ENCODE results near the gene AK8. TPM values are rescaled to one million over a fixed set of nuclear protein-coding genes. Genes with fewer than 3 reads are reported as not detected.
A peak's percentile ranks its signal among the peaks of the same experiment; 100 is the strongest.

AK8 gene
- total RNA-seq, 1 donor from 2014 or later = not detected

GRCh38 chr9:132901858-132902831 is 24.1 kb upstream of the AK8 start:
- Mint-ChIP-seq H3K4me1 (ENCODE audit: low read depth) (peaks cover 8% of the 10 kb centered on the region), H3K27ac (no peak overlapping the region), H3K9me3 (no peaks in the 10 kb centered on the region), H3K36me3 (ENCODE audit: low read depth) (peaks cover 19% of the 10 kb centered on the region), H3K27me3 (ENCODE audit: insufficient read depth) (no peaks in the 10 kb centered on the region), H3K4me3 (no peak overlapping the region)
- DNase-seq (ENCODE audit: low spot score) = peak; percentile 72
- intact Hi-C loops (cut with micrococcal nuclease) = loop anchor here (1.0 to 5.0 kb wide), 6 partner anchors 24 to 491 kb away; partner anchors contain the start of genes AK8, SPACA9 and TSC1

GRCh38 chr9:132898051-132898450 is 20.0 kb upstream of the AK8 start:
- no peak for DNase-seq (ENCODE audit: low spot score)
- no peaks in the 10 kb centered on the region for H3K27me3 Mint-ChIP-seq (ENCODE audit: insufficient read depth)
- no peak overlapping the region for H3K27ac Mint-ChIP-seq
- peaks cover 28% of the 10 kb centered on the region for H3K36me3 Mint-ChIP-seq (ENCODE audit: low read depth)
- H3K9me3 Mint-ChIP-seq = no peaks in the 10 kb centered on the region
- H3K4me1 Mint-ChIP-seq (ENCODE audit: low read depth) = peaks cover 8% of the 10 kb centered on the region
- H3K4me3 Mint-ChIP-seq = no peak overlapping the region
- intact Hi-C loops (cut with micrococcal nuclease) = no loop called here

- Mint-ChIP-seq H3K36me3 (ENCODE audit: low read depth) (peaks cover 29% of the 10 kb centered on the region), H3K27ac (no peak overlapping the region), H3K4me1 (ENCODE audit: low read depth) (peaks cover 8% of the 10 kb centered on the region), H3K4me3 (no peak overlapping the region), H3K27me3 (ENCODE audit: insufficient read depth) (no peaks in the 10 kb centered on the region), H3K9me3 (no peaks in the 10 kb centered on the region)
- DNase-seq (ENCODE audit: low spot score) = no peak
- intact Hi-C loops (cut with micrococcal nuclease) = no loop called here
Observed at GRCh38 chr9:132896906-132897305, 18.8 kb upstream of the AK8 start.

GRCh38 chr9:132896264-132896663 is 18.2 kb upstream of the AK8 start:
- Mint-ChIP-seq H3K4me3 (no peak overlapping the region), H3K4me1 (ENCODE audit: low read depth) (peaks cover 3% of the 10 kb centered on the region), H3K27me3 (ENCODE audit: insufficient read depth) (no peaks in the 10 kb centered on the region), H3K36me3 (ENCODE audit: low read depth) (peaks cover 29% of the 10 kb centered on the region), H3K27ac (no peak overlapping the region), H3K9me3 (no peaks in the 10 kb centered on the region)
- intact Hi-C loops (cut with micrococcal nuclease) = no loop called here
- no peak for DNase-seq (ENCODE audit: low spot score)

GRCh38 chr9:132894862-132895835 is 17.1 kb upstream of the AK8 start:
- DNase-seq (ENCODE audit: low spot score) = no peak
- Mint-ChIP-seq H3K9me3 (no peaks in the 10 kb centered on the region), H3K36me3 (ENCODE audit: low read depth) (peaks cover 25% of the 10 kb centered on the region), H3K4me1 (ENCODE audit: low read depth) (no peaks in the 10 kb centered on the region), H3K27me3 (ENCODE audit: insufficient read depth) (no peaks in the 10 kb centered on the region), H3K4me3 (no peak overlapping the region), H3K27ac (no peak overlapping the region)
- intact Hi-C loops (cut with micrococcal nuclease) = no loop called here

GRCh38 chr9:132894346-132894745 is 16.3 kb upstream of the AK8 start:
- no peaks in the 10 kb centered on the region for H3K27me3 Mint-ChIP-seq (ENCODE audit: insufficient read depth)
- H3K4me3 Mint-ChIP-seq = no peak overlapping the region
- H3K4me1 Mint-ChIP-seq (ENCODE audit: low read depth) = no peaks in the 10 kb centered on the region
- no peak for DNase-seq (ENCODE audit: low spot score)
- intact Hi-C loops (cut with micrococcal nuclease) = no loop called here
- no peaks in the 10 kb centered on the region for H3K9me3 Mint-ChIP-seq
- H3K36me3 Mint-ChIP-seq (ENCODE audit: low read depth) = peaks cover 24% of the 10 kb centered on the region
- no peak overlapping the region for H3K27ac Mint-ChIP-seq

- Mint-ChIP-seq H3K27ac (no peak overlapping the region), H3K4me1 (ENCODE audit: low read depth) (no peaks in the 10 kb centered on the region), H3K27me3 (ENCODE audit: insufficient read depth) (no peaks in the 10 kb centered on the region), H3K36me3 (ENCODE audit: low read depth) (peaks cover 18% of the 10 kb centered on the region), H3K4me3 (no peak overlapping the region), H3K9me3 (no peaks in the 10 kb centered on the region)
- intact Hi-C loops (cut with micrococcal nuclease) = no loop called here
- DNase-seq (ENCODE audit: low spot score) = no peak
Observed at GRCh38 chr9:132892400-132892799, 14.3 kb upstream of the AK8 start.

GRCh38 chr9:132888151-132888550 is 10.1 kb upstream of the AK8 start:
- Mint-ChIP-seq H3K4me1 (ENCODE audit: low read depth) (peaks cover 3% of the 10 kb centered on the region), H3K4me3 (no peak overlapping the region), H3K9me3 (no peaks in the 10 kb centered on the region), H3K27ac (no peak overlapping the region), H3K27me3 (ENCODE audit: insufficient read depth) (no peaks in the 10 kb centered on the region), H3K36me3 (ENCODE audit: low read depth) (peaks cover 2% of the 10 kb centered on the region)
- intact Hi-C loops (cut with micrococcal nuclease) = no loop called here
- DNase-seq (ENCODE audit: low spot score) = no peak

DNA sequence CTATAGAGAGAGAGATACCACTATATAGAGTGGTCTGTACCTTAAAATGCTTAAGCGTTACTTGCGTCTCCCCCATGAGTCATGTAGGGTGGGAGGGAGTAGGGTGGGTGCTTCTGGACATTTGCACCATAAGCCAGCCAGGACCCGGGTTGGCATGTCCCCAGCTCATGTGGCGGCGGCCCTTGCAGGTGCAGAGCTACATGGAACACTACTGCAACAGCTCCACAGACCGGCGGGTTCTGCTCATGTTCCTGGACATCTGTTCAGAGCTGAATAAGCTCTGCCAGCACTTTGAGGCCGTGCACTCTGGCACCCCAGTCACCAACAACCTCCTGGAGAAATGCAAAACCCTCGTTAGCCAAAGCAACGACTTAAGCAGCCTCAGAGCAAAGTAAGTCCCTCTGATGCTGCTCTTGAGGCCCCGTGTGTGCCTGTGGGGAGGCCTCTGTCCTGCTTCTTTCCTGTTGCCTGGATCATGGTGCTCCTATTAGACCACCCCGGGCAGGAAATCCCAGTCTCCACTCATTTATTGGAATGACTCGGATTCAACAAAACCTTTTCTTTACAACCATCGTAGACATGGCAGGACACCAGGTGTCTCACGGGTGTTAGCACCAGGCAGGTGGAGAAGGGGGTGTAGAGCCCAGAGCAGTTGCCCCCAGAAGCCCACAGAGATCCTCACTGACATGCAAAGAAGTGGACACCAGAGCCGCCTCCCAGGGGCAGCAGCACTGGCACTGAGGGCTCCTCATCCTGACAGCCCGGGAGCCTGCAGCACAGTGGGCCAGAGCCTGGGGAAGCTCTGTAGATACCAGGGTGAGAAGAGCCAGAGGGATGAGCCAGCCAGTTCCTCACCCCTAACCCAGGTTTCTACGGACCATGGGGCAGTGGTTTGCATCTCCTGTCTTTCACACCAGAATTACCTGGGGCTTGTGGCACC is 9.4 kb upstream of the AK8 start:
- Mint-ChIP-seq H3K4me1 (ENCODE audit: low read depth) (peaks cover 10% of the 10 kb centered on the region), H3K36me3 (ENCODE audit: low read depth) (no peaks in the 10 kb centered on the region), H3K27me3 (ENCODE audit: insufficient read depth) (no peaks in the 10 kb centered on the region), H3K27ac (no peak overlapping the region), H3K4me3 (no peak overlapping the region), H3K9me3 (no peaks in the 10 kb centered on the region)
- intact Hi-C loops (cut with micrococcal nuclease) = no loop called here
- no peak for DNase-seq (ENCODE audit: low spot score)

- Mint-ChIP-seq H3K36me3 (ENCODE audit: low read depth) (no peaks in the 10 kb centered on the region), H3K4me1 (ENCODE audit: low read depth) (peaks cover 11% of the 10 kb centered on the region), H3K9me3 (no peaks in the 10 kb centered on the region), H3K27ac (no peak overlapping the region), H3K4me3 (no peak overlapping the region), H3K27me3 (ENCODE audit: insufficient read depth) (no peaks in the 10 kb centered on the region)
- DNase-seq (ENCODE audit: low spot score) = no peak
- intact Hi-C loops (cut with micrococcal nuclease) = no loop called here
Observed at GRCh38 chr9:132886334-132886725, 8.2 kb upstream of the AK8 start.

- no peak overlapping the region for H3K27ac Mint-ChIP-seq
- no peaks in the 10 kb centered on the region for H3K27me3 Mint-ChIP-seq (ENCODE audit: insufficient read depth)
- H3K4me3 Mint-ChIP-seq = no peak overlapping the region
- no peaks in the 10 kb centered on the region for H3K36me3 Mint-ChIP-seq (ENCODE audit: low read depth)
- H3K9me3 Mint-ChIP-seq = no peaks in the 10 kb centered on the region
- H3K4me1 Mint-ChIP-seq (ENCODE audit: low read depth) = peaks cover 11% of the 10 kb centered on the region
- DNase-seq (ENCODE audit: low spot score) = no peak
- intact Hi-C loops (cut with micrococcal nuclease) = no loop called here
Observed at GRCh38 chr9:132885720-132886333, 7.7 kb upstream of the AK8 start.

Measured in activated T-helper 1 cell treated with anti-CD3 and anti-CD28 coated beads, Interleukin-12 subunit alpha, Interleukin-12 subunit beta, Interleukin-2, Interleukin-4 antibody, amounts not matched to agents 30 ng/mL and 10 ng/mL and 1 ng/mL, durations not matched to agents 14 hours and 24 hours and 36 hours (primary cell).